Measurements from ENCODE around the gene SOX12.
"Not testable (repeated sequence)": the region's sequence is repeated elsewhere in the genome, so short reads cannot be mapped to it uniquely, and the experiment has no call there.

SOX12 gene

GRCh38 chr20:362271-363254 lies 37.2 kb downstream of the SOX12 start:
- DNase-seq (ENCODE audit: low read depth in 2 of 2), result peak in 1 of 2 donors; percentile 31

- DNase-seq (ENCODE audit: low read depth in 2 of 2), result no peak
Observed at GRCh38 chr20:363319-364078, 38.1 kb downstream of the SOX12 start.

- DNase-seq (ENCODE audit: low read depth in 2 of 2), result no peak
Observed at GRCh38 chr20:364905-365794, 39.8 kb downstream of the SOX12 start.

- DNase-seq (ENCODE audit: low read depth in 2 of 2), result no peak
Observed at GRCh38 chr20:366041-366718, 40.8 kb downstream of the SOX12 start.

GRCh38 chr20:366719-367485 lies 41.5 kb downstream of the SOX12 start:
- no peak for DNase-seq (ENCODE audit: low read depth in 2 of 2)

DNA sequence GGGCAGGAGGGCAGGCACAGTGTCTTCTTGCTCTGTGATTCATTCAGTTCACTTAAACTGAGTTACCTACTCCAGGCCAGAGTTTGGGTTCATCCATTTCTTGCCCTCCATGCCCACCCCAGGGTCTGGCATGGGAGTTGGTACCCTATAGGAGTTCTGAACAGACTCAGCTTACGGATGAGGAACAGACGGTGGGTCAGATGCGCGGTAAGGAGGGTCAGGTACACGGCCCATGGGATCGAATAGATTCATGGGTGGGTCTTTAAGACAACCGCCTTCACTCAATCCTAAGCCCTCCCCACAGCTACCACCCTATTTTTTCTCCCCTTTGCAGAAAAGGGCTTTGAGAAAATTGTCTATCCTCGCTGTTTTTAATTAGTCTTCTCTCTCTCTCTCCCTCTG lies 42.1 kb downstream of the SOX12 start:
- DNase-seq (ENCODE audit: low read depth in 2 of 2), result no peak

GRCh38 chr20:368915-369314 lies 43.6 kb downstream of the SOX12 start:
- DNase-seq (ENCODE audit: low read depth in 2 of 2), result no peak

GRCh38 chr20:370151-370600 lies 44.8 kb downstream of the SOX12 start:
- DNase-seq (ENCODE audit: low read depth in 2 of 2), result no peak

- DNase-seq (ENCODE audit: low read depth in 2 of 2), result no peak
Observed at GRCh38 chr20:370977-371754, 45.8 kb downstream of the SOX12 start.

- DNase-seq (ENCODE audit: low read depth in 2 of 2), result no peak
Observed at GRCh38 chr20:371755-372542, 46.6 kb downstream of the SOX12 start.

GRCh38 chr20:372543-373082 lies 47.3 kb downstream of the SOX12 start:
- DNase-seq (ENCODE audit: low read depth in 2 of 2), result not testable (repeated sequence)

DNA sequence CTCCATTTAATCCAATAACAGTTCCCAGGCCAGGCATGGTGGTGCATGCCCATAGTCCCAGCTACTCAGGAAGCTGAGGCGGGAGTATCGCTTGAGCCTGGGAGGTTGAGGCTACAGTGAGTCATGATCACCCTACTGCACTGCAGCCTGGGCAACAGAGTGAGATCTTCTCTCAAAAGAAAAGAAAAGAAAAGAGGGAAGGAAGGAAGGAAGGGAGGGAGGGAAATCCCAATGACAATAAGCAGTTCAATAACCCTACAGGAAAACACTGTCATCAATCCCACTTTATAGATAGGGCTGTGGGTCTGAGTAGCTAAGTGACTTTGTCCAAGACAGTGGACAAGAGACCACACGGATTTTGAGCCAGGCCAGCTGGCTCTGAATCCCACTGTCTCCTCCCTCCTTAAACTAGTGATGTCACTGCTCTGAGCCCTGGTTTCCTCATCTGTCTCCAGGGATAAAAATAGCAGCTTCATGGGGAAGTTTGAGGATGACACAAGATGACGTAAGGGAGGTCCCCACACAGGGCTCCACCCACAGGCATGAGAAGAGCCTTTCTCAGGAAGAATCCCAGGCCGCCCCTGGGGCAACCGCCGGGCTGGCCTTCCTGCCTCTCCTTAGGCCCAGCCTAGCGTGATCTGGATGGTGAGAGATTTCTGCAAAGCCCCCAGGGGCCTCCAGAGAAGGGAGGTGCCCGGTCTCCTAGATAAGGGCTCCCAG lies 48.0 kb downstream of the SOX12 start:
- no peak for DNase-seq (ENCODE audit: low read depth in 2 of 2)

DNA sequence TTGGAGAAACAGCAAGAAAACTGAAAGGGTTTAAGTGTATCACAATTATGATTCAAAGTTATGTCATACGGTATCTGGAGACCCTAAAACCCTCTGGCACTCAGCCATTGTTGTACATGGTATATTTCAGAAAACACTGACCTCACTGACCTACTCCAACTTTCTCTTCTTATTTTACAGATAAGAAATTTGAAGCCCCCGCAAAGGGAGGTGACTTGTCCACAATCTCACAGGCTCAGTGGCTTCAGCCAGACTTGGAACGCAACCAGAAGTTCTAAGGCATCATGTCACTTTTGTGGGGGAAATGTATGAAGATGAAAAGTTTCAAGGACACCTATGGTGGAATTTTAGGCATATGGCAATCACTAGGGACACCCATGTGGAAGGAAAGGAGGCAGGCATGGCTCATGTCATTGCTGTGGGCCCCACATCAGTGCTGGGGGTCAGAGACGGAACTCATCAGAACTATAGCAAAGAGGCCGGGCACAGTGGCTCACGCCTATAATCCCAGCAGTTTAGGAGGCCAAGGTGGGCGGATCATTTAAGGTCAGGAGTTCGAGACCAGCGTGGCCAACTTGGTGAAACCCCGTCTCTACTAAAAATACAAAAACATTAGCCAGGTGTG lies 50.0 kb downstream of the SOX12 start:
- DNase-seq (ENCODE audit: low read depth in 2 of 2), result no peak

DNA sequence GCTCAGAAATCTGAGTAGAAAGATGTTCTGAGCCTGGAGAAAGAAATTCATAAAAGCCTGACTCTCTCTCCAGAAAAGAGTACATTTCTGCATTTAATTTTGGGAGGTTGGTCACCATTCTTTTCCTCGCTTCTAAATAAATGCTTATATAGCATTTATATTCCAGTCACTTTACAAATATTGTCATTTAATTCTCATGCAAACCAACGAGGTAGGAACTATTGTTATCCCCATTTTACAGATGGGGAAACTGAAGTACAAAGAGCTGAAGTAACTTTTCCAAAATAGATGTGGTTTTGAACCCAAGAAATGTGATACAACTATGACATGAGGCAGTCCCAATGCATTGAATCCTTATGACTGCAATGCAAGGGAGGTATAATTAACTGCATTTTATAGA lies 50.7 kb downstream of the SOX12 start:
- no peak for DNase-seq (ENCODE audit: low read depth in 2 of 2)

DNA sequence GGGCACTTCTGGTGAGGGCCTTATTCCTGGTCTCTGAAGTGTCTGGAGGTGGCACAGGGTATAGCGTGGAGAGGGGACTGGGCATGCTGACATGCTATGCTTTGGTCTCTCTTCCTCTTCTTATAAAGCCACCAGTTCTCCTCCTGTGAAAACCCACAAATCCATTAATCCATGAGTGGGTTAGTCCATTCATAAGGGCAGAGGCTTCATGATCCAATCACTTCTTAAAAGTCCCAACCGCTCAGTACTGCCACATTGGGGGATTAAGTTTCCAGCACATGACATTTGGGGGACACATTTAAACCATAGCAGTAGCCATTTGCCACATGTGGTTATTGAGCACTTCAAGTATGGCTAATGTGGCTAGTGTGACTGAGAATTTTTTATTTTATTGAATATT lies 51.4 kb downstream of the SOX12 start:
- no peak for DNase-seq (ENCODE audit: low read depth in 2 of 2)

GRCh38 chr20:377578-377977 lies 52.2 kb downstream of the SOX12 start:
- not testable (repeated sequence) for DNase-seq (ENCODE audit: low read depth in 2 of 2)

DNA sequence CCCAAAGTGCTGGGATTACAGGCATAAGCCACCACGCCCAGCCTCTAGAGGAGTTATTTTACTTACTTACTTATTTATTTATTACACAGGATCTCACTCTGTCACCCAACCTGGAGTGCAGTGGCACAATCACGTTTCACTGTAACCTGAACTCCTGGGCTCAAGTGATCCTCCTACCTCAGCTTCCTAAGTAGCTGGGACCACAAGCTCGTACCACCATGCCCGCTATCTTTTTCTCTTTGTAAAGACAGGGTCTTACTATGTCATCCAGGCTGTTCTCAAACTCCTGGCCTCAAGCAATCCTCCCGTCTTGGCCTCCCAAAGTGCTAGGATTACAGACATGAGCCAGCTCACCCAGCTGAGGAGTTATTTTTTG lies 53.6 kb downstream of the SOX12 start:
- no peak for DNase-seq (ENCODE audit: low read depth in 2 of 2)
